H1 (cell line): ENCODE measurements around the gene TTC31.

Experiments
- CBX8 ChIP-seq: fragments of 300-800, 300-1000 bp; sonication (generic); IDR thresholded peaks from 2 replicates; pipeline ENCODE4 v1.7.1; 2016; ENCODE audit warnings: low read depth, low read length, borderline replicate concordance
- CHD2 ChIP-seq: IDR thresholded peaks from 2 replicates; pipeline ENCODE4 v1.6.1; 2012; ENCODE audit warnings: low read length, improper control_type of control experiment
- GABPA ChIP-seq: IDR thresholded peaks from 2 replicates; pipeline ENCODE4 v1.6.1; 2011; ENCODE audit warnings: mild to moderate bottlenecking, low read length, moderate library complexity, borderline replicate concordance; ENCODE audit not compliant: insufficient read depth
- JUND ChIP-seq: IDR thresholded peaks from 2 replicates; pipeline ENCODE4 v1.6.1; 2011; ENCODE audit warnings: mild to moderate bottlenecking, improper control_type of control experiment, low read length
- MAX ChIP-seq: IDR thresholded peaks from 2 replicates; pipeline ENCODE4 v1.6.1; 2012; ENCODE audit warnings: inconsistent platforms
- POLR2A ChIP-seq, 2 experiments: IDR thresholded peaks; 1 replicate in 1 of 2; 2 replicates in 1 of 2; pipeline ENCODE4 v1.6.1; 2011; ENCODE audit warnings: low read depth in 2 of 2, low read length in 2 of 2, mild to moderate bottlenecking in 2 of 2; ENCODE audit errors: control extremely low read depth in 1 of 2
- SUZ12 ChIP-seq: fragments of 200-600 bp; sonication (generic); IDR thresholded peaks from 2 replicates; pipeline ENCODE4 v1.6.1; 2012; ENCODE audit warnings: mild to moderate bottlenecking, inconsistent platforms, low read length, moderate library complexity, mixed read lengths
- TAF1 ChIP-seq: IDR thresholded peaks from 2 replicates; pipeline ENCODE4 v1.6.1; 2011; ENCODE audit warnings: mild to moderate bottlenecking, low read depth, low read length
- ZNF274 ChIP-seq: IDR thresholded peaks from 2 replicates; pipeline ENCODE4 v1.7.0; 2012; ENCODE audit warnings: low read length, borderline replicate concordance; ENCODE audit errors: extremely low read depth
- TF ChIP-seq, protein P1 (sequence below), 3 experiments: IDR thresholded peaks; 1 replicate in 2 of 3; 2 replicates in 1 of 3; pipeline versions ENCODE4 v1.5.1 to v1.6.1; 2011; ENCODE audit warnings: low read length in 3 of 3, mild to moderate bottlenecking in 3 of 3, inconsistent platforms in 2 of 3, low read depth in 1 of 3, moderate library complexity in 1 of 3; ENCODE audit not compliant: insufficient read depth in 1 of 3; ENCODE audit errors: control extremely low read depth in 1 of 3
- TF ChIP-seq, protein P2 (sequence below): IDR thresholded peaks from 2 replicates; pipeline ENCODE4 v1.6.1; 2012; ENCODE audit warnings: low read length, inconsistent platforms
- TF ChIP-seq, protein P3 (sequence below): IDR thresholded peaks from 2 replicates; pipeline ENCODE4 v1.6.1; 2011; ENCODE audit warnings: low read length, improper control_type of control experiment

GRCh38 chr2:74450570-74451190 lies 32.2 kb upstream of the TTC31 start:
- no peak for TF ChIP-seq JUND
- no peak for TF ChIP-seq POLR2A (IDR thresholded peaks at IDR 0.05; ENCODE audit: control extremely low read depth in 1 of 2, low read depth in 2 of 2, low read length in 2 of 2)
- no peak for TF ChIP-seq TAF1
- TF ChIP-seq, protein P1, sequence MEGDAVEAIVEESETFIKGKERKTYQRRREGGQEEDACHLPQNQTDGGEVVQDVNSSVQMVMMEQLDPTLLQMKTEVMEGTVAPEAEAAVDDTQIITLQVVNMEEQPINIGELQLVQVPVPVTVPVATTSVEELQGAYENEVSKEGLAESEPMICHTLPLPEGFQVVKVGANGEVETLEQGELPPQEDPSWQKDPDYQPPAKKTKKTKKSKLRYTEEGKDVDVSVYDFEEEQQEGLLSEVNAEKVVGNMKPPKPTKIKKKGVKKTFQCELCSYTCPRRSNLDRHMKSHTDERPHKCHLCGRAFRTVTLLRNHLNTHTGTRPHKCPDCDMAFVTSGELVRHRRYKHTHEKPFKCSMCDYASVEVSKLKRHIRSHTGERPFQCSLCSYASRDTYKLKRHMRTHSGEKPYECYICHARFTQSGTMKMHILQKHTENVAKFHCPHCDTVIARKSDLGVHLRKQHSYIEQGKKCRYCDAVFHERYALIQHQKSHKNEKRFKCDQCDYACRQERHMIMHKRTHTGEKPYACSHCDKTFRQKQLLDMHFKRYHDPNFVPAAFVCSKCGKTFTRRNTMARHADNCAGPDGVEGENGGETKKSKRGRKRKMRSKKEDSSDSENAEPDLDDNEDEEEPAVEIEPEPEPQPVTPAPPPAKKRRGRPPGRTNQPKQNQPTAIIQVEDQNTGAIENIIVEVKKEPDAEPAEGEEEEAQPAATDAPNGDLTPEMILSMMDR (IDR thresholded peaks at IDR 0.05; ENCODE audit: control extremely low read depth in 1 of 3, insufficient read depth in 1 of 3, low read depth in 1 of 3, low read length in 3 of 3) = no peak
- TF ChIP-seq, protein P2, sequence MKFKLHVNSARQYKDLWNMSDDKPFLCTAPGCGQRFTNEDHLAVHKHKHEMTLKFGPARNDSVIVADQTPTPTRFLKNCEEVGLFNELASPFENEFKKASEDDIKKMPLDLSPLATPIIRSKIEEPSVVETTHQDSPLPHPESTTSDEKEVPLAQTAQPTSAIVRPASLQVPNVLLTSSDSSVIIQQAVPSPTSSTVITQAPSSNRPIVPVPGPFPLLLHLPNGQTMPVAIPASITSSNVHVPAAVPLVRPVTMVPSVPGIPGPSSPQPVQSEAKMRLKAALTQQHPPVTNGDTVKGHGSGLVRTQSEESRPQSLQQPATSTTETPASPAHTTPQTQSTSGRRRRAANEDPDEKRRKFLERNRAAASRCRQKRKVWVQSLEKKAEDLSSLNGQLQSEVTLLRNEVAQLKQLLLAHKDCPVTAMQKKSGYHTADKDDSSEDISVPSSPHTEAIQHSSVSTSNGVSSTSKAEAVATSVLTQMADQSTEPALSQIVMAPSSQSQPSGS = no peak
- no peak for TF ChIP-seq MAX
- TF ChIP-seq ZNF274 = no peak
- TF ChIP-seq CBX8 = no peak
- TF ChIP-seq GABPA = no peak
- TF ChIP-seq, protein P3, sequence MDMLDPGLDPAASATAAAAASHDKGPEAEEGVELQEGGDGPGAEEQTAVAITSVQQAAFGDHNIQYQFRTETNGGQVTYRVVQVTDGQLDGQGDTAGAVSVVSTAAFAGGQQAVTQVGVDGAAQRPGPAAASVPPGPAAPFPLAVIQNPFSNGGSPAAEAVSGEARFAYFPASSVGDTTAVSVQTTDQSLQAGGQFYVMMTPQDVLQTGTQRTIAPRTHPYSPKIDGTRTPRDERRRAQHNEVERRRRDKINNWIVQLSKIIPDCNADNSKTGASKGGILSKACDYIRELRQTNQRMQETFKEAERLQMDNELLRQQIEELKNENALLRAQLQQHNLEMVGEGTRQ = no peak
- TF ChIP-seq SUZ12 = no peak
- TF ChIP-seq CHD2 = no peak
